HUES64 (cell line): Measurements from ENCODE around the gene FIP1L1.
"Not testable (repeated sequence)": the region's sequence is repeated elsewhere in the genome, so short reads cannot be mapped to it uniquely, and the experiment has no call there.

Source experiments
- H3K27ac ChIP-seq: 2 replicates; pipeline ENCODE4 v1.7.0; 2013; ENCODE audit warnings: low read depth, low read length, inconsistent platforms
- H3K27me3 ChIP-seq: 2 replicates; pipeline ENCODE4 v1.6.1; 2013; ENCODE audit warnings: mild to moderate bottlenecking, low read length; ENCODE audit not compliant: insufficient read depth
- H3K36me3 ChIP-seq: 2 replicates; pipeline ENCODE4 v1.6.1; 2013; ENCODE audit warnings: mild to moderate bottlenecking, low read length; ENCODE audit not compliant: insufficient read depth
- H3K4me1 ChIP-seq: 2 replicates; pipeline ENCODE4 v1.6.1; 2013; ENCODE audit warnings: mild to moderate bottlenecking, low read length, moderate library complexity; ENCODE audit not compliant: insufficient read depth
- H3K4me3 ChIP-seq: 2 replicates; pipeline ENCODE4 v1.5.1; 2013; ENCODE audit warnings: mild to moderate bottlenecking, low read length, moderate library complexity
- H3K9ac ChIP-seq: 2 replicates; pipeline ENCODE4 v1.6.1; 2013; ENCODE audit warnings: mild to moderate bottlenecking, low read depth, low read length
- H3K9me3 ChIP-seq: 2 replicates; pipeline ENCODE4 v1.6.1; 2013; ENCODE audit warnings: low read depth, low read length; ENCODE audit not compliant: insufficient read depth
- WGBS: fragments of 150-250, 120-280 bp; methylation state at CpG from one replicate; pipeline ENCODE4 v1.1.7; 2013; ENCODE audit warnings: missing lambda C conversion rate; 5-methylcytosine and 5-hydroxymethylcytosine counted together

The FIP1L1 gene

DNA sequence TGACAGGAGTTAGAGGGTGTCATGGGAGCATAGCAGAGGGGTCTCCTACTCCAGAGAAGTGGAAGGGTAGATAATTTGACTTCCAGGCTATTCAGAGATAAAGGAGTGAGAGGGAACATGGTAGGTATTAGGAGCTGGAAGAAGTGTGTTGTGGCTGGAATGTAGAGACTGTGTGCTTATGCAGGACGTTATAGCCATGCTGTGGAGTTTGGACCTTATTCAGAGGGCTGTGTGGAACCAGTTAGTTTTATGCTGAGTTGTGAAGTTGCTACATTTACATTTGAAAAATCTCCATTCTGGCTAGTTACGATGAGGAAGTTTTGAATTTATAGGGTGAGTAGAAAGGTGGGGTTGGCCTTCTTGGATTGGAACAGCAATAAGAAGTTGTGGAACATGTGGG, 67.5 kb downstream of the FIP1L1 start:
- Histone ChIP-seq H3K27ac (no peak overlapping the region), H3K36me3 (peaks cover 68% of the 10 kb centered on the region), H3K9me3 (no peaks in the 10 kb centered on the region), H3K9ac (no peak overlapping the region), H3K27me3 (no peaks in the 10 kb centered on the region), H3K4me1 (no peaks in the 10 kb centered on the region), H3K4me3 (no peak overlapping the region)
- WGBS = 81% methylated on average over 2 of the region's 2 CpGs

DNA sequence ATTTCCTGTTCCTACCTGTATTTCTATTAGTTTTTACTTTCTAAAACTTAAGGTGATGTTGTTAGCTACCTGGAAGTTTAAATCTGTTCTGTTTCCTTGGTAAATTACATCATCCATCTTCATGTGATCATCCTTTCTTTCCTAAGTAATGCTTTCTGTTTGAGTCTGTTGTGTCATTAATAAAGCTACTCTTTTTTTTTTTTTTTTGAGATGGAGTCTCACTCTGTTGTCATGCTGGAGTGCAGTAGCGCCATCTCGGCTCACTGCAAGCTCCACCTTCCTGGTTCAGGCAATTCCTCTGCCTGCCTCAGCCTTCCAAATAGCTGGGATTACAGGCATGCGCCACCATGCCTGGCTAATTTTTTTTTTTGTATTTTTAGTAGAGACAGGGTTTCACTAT, 73.3 kb downstream of the FIP1L1 start:
- peaks cover 3% of the 10 kb centered on the region; the same call in 1 of the 2 replicates for H3K4me1 ChIP-seq
- no peak overlapping the region for H3K9ac ChIP-seq
- H3K27me3 ChIP-seq = no peaks in the 10 kb centered on the region
- peaks cover 59% of the 10 kb centered on the region for H3K36me3 ChIP-seq
- no peak overlapping the region for H3K27ac ChIP-seq
- H3K4me3 ChIP-seq = no peak overlapping the region
- WGBS = 88% methylated on average over 3 of the region's 3 CpGs
- H3K9me3 ChIP-seq = no peaks in the 10 kb centered on the region

DNA sequence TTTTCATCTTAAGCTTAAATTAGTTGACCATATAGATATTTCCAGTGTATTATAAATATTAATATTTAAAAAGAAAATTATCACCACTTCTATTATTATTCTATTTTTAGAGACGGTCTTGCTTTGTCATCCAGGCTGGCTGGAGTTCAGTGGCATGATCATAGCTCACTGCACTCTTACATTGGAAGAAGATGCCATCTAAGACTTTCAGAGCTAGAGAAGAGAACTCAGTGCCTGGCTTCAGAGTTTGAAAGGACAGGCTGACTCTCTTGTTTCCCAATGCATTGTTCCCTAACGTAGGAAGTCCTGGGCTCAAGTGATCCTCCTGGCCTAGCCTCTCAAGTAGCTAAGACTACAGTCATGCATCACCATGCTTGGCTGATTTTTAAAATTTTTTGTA, 75.9 kb downstream of the FIP1L1 start:
- no peak overlapping the region for H3K27ac ChIP-seq
- 97% methylated on average over 2 of the region's 2 CpGs for WGBS
- no peak overlapping the region for H3K9ac ChIP-seq
- H3K27me3 ChIP-seq = no peaks in the 10 kb centered on the region
- no peaks in the 10 kb centered on the region for H3K9me3 ChIP-seq
- peaks cover 6% of the 10 kb centered on the region; the same call in 1 of the 2 replicates for H3K4me1 ChIP-seq
- peaks cover 65% of the 10 kb centered on the region for H3K36me3 ChIP-seq
- no peak overlapping the region for H3K4me3 ChIP-seq

DNA sequence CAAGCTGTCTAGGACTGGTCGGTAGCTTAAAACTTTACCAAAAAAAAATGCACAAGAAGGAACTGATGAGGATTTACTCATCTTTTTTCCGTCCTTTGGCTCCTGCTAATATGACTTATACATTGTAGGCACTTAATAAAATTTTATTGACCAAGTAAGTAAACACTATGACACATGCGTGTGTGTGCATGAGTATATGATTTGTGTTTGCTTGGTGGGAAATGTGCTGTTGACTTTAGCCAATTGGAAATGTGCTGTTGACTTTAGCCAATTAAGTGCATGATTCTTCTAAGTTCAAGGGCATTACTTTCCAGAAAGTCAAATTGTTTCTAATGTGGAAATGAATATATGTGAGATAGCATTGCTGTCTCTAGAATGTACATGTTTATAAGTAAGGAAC, 78.3 kb downstream of the FIP1L1 start:
- Histone ChIP-seq H3K4me3 (no peak overlapping the region), H3K27ac (no peak overlapping the region), H3K9ac (no peak overlapping the region), H3K9me3 (no peaks in the 10 kb centered on the region), H3K36me3 (peaks cover 84% of the 10 kb centered on the region), H3K27me3 (no peaks in the 10 kb centered on the region), H3K4me1 (peaks cover 7% of the 10 kb centered on the region)
- 90% methylated on average over 3 of the region's 3 CpGs for WGBS

DNA sequence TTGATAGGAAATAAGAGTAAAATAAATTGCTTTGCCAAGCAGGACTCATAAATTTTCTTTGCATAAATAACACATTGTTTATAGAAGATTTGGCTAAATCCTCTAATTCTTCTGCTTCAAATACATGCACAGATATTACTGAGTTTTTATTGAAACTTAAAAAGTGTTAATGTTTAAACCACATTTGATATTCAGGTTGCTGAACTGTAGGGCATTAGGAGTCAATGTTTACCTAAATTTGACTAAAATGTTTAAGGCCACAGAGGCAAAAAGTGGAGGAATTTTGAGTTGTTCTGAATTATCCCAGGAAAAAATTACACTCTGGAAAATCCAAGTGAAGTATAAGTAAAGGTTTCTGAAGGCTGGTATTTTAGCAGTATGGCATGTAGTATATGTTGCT, 78.7 kb downstream of the FIP1L1 start:
- no peak overlapping the region for H3K27ac ChIP-seq
- no peaks in the 10 kb centered on the region for H3K27me3 ChIP-seq
- H3K9me3 ChIP-seq = no peaks in the 10 kb centered on the region
- H3K4me3 ChIP-seq = no peak overlapping the region
- H3K9ac ChIP-seq = no peak overlapping the region
- H3K36me3 ChIP-seq = peaks cover 88% of the 10 kb centered on the region
- H3K4me1 ChIP-seq = peaks cover 7% of the 10 kb centered on the region

DNA sequence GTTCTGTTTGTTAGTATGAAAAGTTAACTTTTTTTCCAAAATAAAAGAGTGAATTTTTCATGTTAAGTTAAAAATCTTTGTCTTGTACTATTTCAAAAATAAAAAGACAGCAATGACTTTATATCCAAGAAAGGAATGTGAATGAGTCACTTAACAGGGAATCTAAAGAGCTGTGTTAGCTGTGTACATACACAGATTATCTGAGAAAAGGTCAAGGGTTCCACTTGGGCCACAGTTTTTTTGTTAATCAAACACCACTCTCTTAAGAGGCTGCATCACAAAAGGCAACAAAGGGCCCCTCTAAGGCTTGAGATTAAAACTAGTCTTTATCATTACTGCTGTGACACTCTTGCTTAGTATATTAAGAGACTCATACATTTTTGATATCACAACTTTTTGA, 82.1 kb downstream of the FIP1L1 start:
- no peaks in the 10 kb centered on the region for H3K27me3 ChIP-seq
- H3K4me3 ChIP-seq = no peak overlapping the region
- H3K9me3 ChIP-seq = no peaks in the 10 kb centered on the region
- H3K9ac ChIP-seq = no peak overlapping the region
- H3K4me1 ChIP-seq = peaks cover 7% of the 10 kb centered on the region
- no peak overlapping the region for H3K27ac ChIP-seq
- H3K36me3 ChIP-seq = peaks cover 86% of the 10 kb centered on the region

DNA sequence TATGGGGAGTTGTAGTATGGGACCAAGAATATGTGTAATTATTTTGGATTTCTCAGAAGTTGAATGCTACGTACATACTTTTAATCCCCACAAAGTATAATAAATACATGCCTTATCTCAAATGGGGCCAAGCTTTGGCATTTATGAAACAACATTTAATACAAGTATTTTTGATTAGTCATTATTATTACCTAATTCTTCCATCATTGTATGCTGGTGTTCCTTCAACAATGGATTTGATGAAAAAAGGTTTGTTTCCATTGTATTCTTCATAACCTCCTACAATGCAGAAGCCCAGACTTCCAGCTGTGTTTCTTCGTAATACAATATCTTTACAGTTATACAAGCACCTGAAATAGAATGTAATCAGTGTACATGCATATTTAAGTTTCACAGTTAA, 83.8 kb downstream of the FIP1L1 start:
- Histone ChIP-seq H3K9ac (no peak overlapping the region), H3K4me1 (peaks cover 7% of the 10 kb centered on the region), H3K9me3 (peaks cover 8% of the 10 kb centered on the region), H3K36me3 (peaks cover 73% of the 10 kb centered on the region), H3K4me3 (no peak overlapping the region), H3K27ac (no peak overlapping the region), H3K27me3 (no peaks in the 10 kb centered on the region)
- 100% methylated on average over 1 of the region's 2 CpGs for WGBS

DNA sequence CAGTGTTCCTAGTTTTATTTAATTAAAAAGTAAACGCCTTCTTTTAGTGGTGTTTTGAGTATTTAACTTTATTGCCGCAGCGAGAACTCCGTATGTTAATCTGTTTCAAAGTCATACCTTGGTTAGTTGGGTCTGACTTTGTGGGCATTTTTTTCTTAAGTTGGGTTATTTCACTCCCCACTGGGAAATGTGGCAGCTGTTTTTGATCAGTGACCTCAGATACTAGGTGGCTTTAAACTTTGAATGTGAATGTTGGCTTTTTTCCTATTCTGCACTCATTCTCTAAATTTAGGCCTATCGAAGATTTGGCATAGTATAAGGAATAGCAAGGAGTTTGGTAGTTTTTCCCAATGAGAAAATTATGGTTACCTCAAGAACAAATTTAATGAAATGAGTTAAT, 85.9 kb downstream of the FIP1L1 start:
- H3K4me3 ChIP-seq = no peak overlapping the region
- H3K4me1 ChIP-seq = peaks cover 4% of the 10 kb centered on the region; the same call in 1 of the 2 replicates
- H3K9me3 ChIP-seq = peaks cover 19% of the 10 kb centered on the region
- no peak overlapping the region for H3K9ac ChIP-seq
- 98% methylated on average over 5 of the region's 5 CpGs for WGBS
- H3K27ac ChIP-seq = no peak overlapping the region
- no peaks in the 10 kb centered on the region for H3K27me3 ChIP-seq
- H3K36me3 ChIP-seq = peaks cover 52% of the 10 kb centered on the region

DNA sequence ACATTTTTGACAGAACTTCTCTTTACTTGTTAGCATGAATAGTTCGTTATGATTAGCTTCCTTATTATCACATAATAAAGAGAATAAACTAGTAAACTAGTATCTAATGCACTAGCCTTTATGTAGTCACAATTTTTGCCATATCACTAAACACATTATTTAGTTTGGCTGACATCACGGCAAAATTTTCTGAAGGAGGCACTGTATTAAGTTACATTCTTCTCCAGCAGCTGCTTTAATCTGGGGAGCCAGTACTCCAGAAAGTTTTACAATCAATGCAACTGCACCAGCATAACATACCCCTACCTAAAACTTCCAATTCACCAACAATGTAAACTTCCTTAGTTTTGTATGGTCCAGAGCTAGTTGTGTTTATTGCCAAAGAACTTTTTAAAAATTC, 87.8 kb downstream of the FIP1L1 start:
- H3K9ac ChIP-seq = no peak overlapping the region
- no peaks in the 10 kb centered on the region for H3K4me1 ChIP-seq
- H3K36me3 ChIP-seq = peaks cover 32% of the 10 kb centered on the region
- WGBS = 98% methylated on average over 1 of the region's 2 CpGs
- H3K4me3 ChIP-seq = no peak overlapping the region
- no peak overlapping the region for H3K27ac ChIP-seq
- peaks cover 19% of the 10 kb centered on the region for H3K9me3 ChIP-seq
- no peaks in the 10 kb centered on the region for H3K27me3 ChIP-seq

DNA sequence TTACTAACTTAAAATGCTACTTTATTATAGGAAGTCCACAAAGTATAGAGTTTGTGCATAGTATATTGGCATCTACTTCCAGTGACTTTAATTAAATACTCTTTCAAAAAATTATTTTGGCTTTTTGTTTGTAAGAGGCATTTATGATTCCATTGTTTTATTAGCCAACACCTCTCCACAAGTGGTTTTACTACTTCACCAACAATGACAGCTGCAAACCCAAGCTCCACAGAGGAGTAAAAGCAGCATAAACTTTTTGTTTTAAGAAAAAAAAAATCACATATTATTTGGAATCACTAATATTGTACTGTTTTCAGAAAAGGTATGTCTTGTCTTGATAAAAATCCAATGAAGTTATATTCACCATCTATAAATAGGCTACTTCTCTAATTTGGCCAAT, 88.5 kb downstream of the FIP1L1 start:
- H3K36me3 ChIP-seq = peaks cover 26% of the 10 kb centered on the region
- no peaks in the 10 kb centered on the region for H3K4me1 ChIP-seq
- H3K9ac ChIP-seq = no peak overlapping the region
- H3K27me3 ChIP-seq = no peaks in the 10 kb centered on the region
- H3K9me3 ChIP-seq = peaks cover 19% of the 10 kb centered on the region
- H3K27ac ChIP-seq = no peak overlapping the region
- H3K4me3 ChIP-seq = no peak overlapping the region

DNA sequence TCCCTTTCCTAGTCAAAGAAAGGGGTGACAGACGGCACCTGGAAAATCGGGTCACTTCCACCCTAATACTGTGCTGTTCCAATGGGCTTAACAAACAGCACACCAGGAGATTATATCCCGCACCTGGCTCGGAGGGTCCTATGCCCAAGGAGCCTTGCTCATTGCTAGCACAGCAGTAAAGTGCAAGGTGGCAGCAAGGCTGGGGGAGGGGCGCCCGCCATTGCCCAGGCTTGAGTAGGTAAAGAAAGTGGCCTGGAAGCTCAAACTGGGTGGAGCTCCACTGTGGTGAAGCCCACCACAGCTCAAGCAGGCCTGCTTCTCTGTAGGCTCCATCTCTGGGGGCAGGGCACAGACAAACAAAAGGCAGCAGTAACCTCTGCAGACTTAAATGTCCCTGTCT, 89.1 kb downstream of the FIP1L1 start:
- peaks cover 19% of the 10 kb centered on the region for H3K9me3 ChIP-seq

DNA sequence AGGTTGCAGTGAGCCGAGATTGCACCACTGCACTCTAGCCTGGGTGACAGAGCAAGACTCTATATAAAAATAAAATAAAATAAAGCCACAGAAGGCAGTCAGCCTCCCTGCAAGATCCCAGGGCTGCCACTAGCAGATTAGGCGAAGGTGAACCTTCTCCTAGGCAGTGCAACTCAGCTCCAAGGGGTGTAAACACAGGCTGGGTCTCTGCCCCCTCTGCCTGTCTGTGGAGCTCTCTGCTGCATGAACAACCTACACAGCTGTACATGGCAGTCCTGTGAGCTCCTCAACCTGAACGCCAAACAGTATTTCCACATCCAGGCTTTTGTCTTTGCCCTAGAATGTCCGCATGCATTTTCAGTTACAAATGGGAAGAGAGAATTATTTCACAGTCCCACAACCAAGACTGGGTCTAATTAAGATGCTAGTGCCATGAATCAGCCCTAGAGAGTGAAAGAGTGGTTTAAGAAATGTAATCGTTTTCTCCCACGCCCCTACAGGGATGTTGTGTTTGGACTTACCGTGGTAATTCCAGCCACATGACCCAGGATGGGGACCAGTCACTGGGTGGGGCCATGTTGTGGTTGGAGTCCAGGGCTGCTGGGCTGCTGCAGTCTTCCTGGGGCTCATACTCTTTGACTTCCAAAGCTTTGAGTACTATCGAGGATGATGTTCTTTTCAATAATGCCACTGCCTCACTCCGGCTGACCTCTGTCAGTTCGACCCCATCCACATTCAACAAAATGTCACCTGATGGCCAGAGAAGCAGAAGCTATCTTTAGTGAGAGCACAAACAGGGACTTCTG, 99.0 kb downstream of the FIP1L1 start:
- no peaks in the 10 kb centered on the region for H3K36me3 ChIP-seq
- peak overlapping the region; percentile 19; the same call in 1 of the 2 replicates for H3K4me3 ChIP-seq
- no peaks in the 10 kb centered on the region for H3K27me3 ChIP-seq
- H3K9ac ChIP-seq = peak overlapping the region; percentile 43
- H3K9me3 ChIP-seq = no peaks in the 10 kb centered on the region
- peaks cover 62% of the 10 kb centered on the region for H3K4me1 ChIP-seq
- peak overlapping the region; percentile 84 for H3K27ac ChIP-seq
- WGBS = 84% methylated on average over 9 of the region's 10 CpGs

More for the DNA sequence above, 89.1 kb downstream of the FIP1L1 start:
- H3K36me3 ChIP-seq = peaks cover 20% of the 10 kb centered on the region
- H3K27ac ChIP-seq, H3K27me3 ChIP-seq, H3K4me3 ChIP-seq, H3K4me1 ChIP-seq, H3K9ac ChIP-seq: not testable (repeated sequence)
- 93% methylated on average over 6 of the region's 6 CpGs for WGBS
